ENCODE data around the gene EFCAB12. TPM values are rescaled to one million over a fixed set of nuclear protein-coding genes. Genes with fewer than 3 reads are reported as not detected.
A peak's percentile ranks its signal among the peaks of the same experiment; 100 is the strongest.
"Not testable (repeated sequence)": the region's sequence is repeated elsewhere in the genome, so short reads cannot be mapped to it uniquely, and the experiment has no call there.

Gene EFCAB12
- polyA plus RNA-seq, 6 donors from 2014 or later: 0.12 to 0.36 TPM; not detected in 4

DNA sequence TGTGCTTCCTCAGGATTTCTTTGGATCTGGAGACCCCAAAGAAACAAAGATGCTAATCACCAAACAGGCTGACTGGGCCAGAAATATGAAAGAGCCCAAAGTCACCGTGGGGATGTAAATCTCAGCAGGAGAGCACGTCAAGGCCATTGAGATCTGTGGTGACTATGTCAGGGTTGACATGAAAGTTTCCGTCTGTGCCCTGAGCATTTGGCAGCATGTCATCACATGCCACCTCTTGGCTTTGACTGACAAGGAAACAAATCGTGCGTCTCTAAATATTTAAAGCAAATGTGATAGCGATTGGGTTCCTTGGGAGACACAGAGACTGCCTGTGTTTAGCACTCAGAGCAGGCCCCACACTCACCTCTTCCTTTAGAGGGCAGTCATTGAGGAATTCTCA is 35.2 kb downstream of the EFCAB12 start:
- peak overlapping the region in 1 of 6 donors; percentile 75 for H3K27ac Mint-ChIP-seq

DNA sequence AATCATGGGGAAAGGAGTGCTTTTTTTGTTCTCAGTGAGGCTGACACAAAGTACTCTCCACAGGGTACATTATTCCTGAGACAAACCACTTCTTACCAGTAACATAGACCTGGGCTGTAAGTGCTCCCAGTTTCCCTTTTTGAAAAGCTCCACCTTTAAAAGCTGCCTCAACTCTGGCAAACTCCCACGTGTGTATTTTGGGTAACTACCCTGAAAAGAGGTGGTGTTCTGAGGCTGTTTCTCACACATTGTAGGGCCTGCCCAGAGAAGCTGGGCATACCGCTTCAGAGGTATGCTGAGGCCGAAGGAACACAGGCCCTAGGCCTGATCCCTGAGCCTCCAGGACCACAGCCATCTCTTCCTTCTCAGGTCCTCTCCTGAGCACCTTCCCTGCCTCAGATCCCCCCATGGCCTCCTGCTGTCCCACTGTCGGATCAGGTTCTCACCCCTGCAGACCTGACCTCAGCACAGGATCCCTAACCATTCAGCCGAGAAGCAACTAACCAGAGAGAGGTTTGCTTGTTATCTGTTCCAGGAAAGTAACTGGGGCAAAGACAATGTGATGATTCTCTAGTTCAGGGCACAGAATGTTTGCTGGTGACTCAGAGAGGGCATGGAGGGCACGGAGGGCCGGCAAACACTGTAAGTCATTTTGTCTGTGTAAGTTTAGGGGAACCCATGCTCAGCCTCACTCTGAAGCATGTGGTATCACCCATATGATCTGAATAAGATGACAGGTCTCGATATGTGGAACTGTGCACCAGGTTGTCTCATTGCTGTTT is 36.1 kb downstream of the EFCAB12 start:
- Mint-ChIP-seq H3K4me1 (peaks cover 20 to 25% (median 25%) of the 10 kb centered on the region in 3 donors), H3K36me3 (peaks cover 10 to 20% of the 10 kb centered on the region in 2 donors)
- H3K4me3 Mint-ChIP-seq; H3K27me3 Mint-ChIP-seq; ATAC-seq (ENCODE audit: low read depth in 2 of 2); H3K27ac Mint-ChIP-seq; H3K9me3 Mint-ChIP-seq; DNase-seq: not testable (repeated sequence)

More for the DNA sequence above, 35.2 kb downstream of the EFCAB12 start:
- H3K36me3 Mint-ChIP-seq: peaks cover under 1 to 16% of the 10 kb centered on the region in 2 donors
- no peak overlapping the region for H3K4me3 Mint-ChIP-seq
- H3K9me3 Mint-ChIP-seq: no peaks in the 10 kb centered on the region
- ATAC-seq (ENCODE audit: low read depth in 2 of 2) (no peak), DNase-seq (no peak)
- H3K4me1 Mint-ChIP-seq: peaks cover 28 to 35% (median 35%) of the 10 kb centered on the region in 3 donors
- no peaks in the 10 kb centered on the region for H3K27me3 Mint-ChIP-seq

DNA sequence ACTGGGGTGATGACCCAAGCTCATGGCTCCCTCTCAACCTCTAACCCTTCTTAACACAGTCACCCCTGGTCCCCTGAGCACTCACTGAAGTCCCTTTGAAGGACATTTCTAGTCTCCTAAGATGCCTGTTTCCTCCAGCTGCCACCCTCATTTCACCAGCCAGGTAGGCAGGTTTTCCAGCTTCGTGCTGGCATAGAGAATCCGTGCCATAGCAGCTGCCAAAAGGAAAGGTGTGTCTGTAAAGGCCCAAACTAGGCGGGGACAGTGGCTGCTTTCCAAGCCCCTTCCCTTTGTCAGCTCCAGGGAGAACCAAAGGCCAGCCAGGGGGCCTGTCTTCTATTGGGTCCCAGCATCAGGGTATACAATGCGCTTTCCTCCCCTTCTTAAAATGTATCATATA is 36.9 kb downstream of the EFCAB12 start:
- not testable (repeated sequence) for DNase-seq; ATAC-seq (ENCODE audit: low read depth in 2 of 2); H3K9me3 Mint-ChIP-seq; H3K4me3 Mint-ChIP-seq; H3K27me3 Mint-ChIP-seq
- H3K4me1 Mint-ChIP-seq: peaks cover 18 to 20% (median 18%) of the 10 kb centered on the region in 3 donors
- H3K36me3 Mint-ChIP-seq: peaks cover 17 to 20% of the 10 kb centered on the region in 2 donors
- peak overlapping the region in 1 of 6 donors; percentile 68 for H3K27ac Mint-ChIP-seq

DNA sequence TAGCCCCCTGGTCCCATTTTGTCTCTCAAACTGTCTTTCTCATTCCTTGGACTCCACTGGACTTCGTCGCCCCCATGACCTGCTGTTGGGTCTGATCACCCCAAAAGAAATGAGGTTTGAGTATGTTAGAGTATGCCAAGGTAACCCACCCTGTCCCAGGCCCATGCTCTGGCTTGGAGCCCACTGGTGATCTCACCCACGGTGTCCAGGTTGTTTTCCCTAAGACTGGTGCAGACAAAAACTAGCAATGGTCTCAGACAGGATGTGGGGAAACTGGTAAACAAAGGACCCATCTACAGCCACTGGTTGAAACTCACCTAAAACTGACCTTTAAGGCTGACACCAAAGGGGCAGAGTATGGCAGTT is 38.9 kb downstream of the EFCAB12 start:
- Mint-ChIP-seq H3K4me1 (peaks cover 4 to 7% (median 7%) of the 10 kb centered on the region in 3 donors), H3K9me3 (peaks cover 0 to 2% (median 0%) of the 10 kb centered on the region in 7 donors), H3K36me3 (peaks cover 18 to 20% of the 10 kb centered on the region in 2 donors), H3K27ac (peak overlapping the region in 1 of 6 donors; percentile 34), H3K4me3 (no peak overlapping the region), H3K27me3 (no peaks in the 10 kb centered on the region)
- no peak for ATAC-seq (ENCODE audit: low read depth in 2 of 2)
- DNase-seq: no peak

DNA sequence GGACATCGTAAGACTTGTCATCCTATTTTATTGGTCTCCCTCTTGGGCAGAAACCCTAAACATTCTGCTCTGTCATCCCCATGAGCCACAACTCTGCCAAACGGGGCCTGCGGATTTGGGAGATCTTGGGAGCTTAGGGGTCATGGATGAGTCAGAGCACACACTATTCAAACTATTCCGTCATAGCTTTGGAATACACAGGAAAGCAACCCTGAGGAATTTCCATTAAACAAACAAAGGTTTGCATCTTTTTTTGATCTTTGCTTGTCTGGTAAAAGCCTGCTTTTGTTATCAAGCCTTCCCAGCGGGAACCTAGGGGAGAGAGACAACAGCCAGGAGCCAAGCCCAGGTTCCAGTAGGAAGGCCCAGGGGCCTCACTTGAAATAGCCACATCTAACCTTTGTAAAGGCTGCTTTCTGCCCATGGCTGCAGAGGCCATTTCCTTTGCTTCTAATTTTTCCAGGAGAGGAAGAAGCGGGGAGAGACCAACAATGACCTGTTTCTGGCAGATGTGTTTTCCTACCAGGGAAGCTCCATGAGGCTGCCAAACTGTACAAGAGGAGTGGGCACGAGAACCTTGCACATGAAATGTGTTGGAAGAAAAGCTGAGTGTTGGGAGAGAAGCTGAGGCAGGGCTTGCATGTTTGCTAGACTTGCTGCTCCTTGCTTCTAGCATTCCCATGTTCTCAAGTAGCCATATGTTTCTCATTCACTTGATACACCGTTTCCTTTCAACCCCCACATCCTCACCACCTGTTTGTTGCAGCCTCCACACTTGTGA is 39.5 kb downstream of the EFCAB12 start:
- H3K36me3 Mint-ChIP-seq: peaks cover 18 to 20% of the 10 kb centered on the region in 2 donors
- H3K4me3 Mint-ChIP-seq; H3K9me3 Mint-ChIP-seq; DNase-seq; ATAC-seq (ENCODE audit: low read depth in 2 of 2); H3K27me3 Mint-ChIP-seq; H3K4me1 Mint-ChIP-seq: not testable (repeated sequence)
- H3K27ac Mint-ChIP-seq: peak overlapping the region in 2 of 6 donors; percentile 34 to 38

DNA sequence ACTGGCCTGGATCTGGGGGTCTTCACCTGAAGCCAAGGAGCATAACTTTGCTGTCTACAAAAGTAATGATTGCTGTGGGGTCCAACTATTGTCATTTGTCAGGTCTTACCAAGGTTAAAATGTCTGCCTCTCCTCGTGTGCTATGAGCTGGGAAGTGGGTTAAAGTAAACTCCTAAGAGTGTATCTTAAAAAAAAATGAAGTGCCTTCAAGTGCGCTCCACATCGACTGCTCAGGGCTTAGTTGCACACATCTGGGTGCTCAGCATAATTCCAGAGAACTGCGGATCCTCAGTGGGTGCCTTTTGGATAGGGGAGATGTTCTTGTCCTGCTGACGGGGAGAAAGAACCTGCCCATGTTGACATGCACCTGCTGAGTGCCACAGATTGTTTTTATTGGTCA is 40.9 kb downstream of the EFCAB12 start:
- no peak for ATAC-seq (ENCODE audit: low read depth in 2 of 2)
- Mint-ChIP-seq H3K4me1 (peaks cover 2 to 8% (median 3%) of the 10 kb centered on the region in 3 donors), H3K27me3 (no peaks in the 10 kb centered on the region), H3K9me3 (peaks cover 0 to 2% (median 0%) of the 10 kb centered on the region in 7 donors), H3K36me3 (peaks cover 18 to 20% of the 10 kb centered on the region in 2 donors), H3K27ac (peak overlapping the region in 1 of 6 donors; percentile 52), H3K4me3 (no peak overlapping the region)
- no peak for DNase-seq

DNA sequence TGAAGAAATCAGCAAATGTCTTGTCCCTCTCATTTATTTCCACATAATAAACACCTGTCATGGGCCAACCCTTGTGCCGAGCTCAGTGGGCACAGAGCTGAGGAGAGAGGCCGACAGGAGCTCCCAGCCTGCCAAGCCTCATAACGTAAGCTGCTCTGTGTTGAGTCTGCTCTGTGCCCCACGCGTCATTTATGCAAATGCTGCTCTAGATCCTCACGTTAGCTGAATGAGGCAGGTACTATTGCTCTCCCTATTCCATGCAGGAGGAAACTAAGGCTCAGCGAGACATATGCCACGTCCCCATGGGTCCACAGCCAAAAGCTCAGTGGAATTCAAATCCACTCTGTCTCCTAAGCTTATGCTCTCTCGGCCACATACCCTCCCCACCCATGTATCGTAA is 41.5 kb downstream of the EFCAB12 start:
- peaks cover 18 to 20% of the 10 kb centered on the region in 2 donors for H3K36me3 Mint-ChIP-seq
- H3K27ac Mint-ChIP-seq: no peak overlapping the region

DNA sequence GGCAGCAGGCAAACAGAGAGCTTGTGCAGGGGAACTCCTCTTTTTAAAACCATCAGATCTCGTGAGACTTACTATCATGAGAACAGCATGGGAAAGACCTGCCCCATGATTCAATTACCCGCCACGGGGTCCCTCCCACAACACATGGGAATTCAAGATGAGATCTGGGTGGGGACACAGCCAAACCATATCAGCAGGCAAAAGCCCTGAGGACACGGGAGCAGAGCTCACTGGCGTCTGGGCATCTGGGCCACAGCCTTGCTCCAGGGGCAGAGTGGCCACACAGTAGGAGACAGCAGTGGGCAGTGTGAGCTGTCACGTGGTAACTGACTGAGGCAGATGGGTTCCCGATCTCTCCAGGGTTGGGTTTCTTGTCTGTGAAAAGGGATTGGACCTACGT is 42.9 kb downstream of the EFCAB12 start:
- not testable (repeated sequence) for H3K27me3 Mint-ChIP-seq; DNase-seq; H3K9me3 Mint-ChIP-seq; ATAC-seq (ENCODE audit: low read depth in 2 of 2); H3K4me1 Mint-ChIP-seq; H3K4me3 Mint-ChIP-seq
- Mint-ChIP-seq H3K27ac (peak overlapping the region in 3 of 6 donors; percentile 30 to 79 (median 38)), H3K36me3 (peaks cover 9 to 18% of the 10 kb centered on the region in 2 donors)

More for the DNA sequence above, 41.5 kb downstream of the EFCAB12 start:
- Mint-ChIP-seq H3K27me3 (no peaks in the 10 kb centered on the region), H3K4me1 (peaks cover 0 to 8% (median 3%) of the 10 kb centered on the region in 3 donors), H3K9me3 (peaks cover 0 to 2% (median 0%) of the 10 kb centered on the region in 7 donors), H3K4me3 (no peak overlapping the region)
- DNase-seq (no peak), ATAC-seq (ENCODE audit: low read depth in 2 of 2) (no peak)

DNA sequence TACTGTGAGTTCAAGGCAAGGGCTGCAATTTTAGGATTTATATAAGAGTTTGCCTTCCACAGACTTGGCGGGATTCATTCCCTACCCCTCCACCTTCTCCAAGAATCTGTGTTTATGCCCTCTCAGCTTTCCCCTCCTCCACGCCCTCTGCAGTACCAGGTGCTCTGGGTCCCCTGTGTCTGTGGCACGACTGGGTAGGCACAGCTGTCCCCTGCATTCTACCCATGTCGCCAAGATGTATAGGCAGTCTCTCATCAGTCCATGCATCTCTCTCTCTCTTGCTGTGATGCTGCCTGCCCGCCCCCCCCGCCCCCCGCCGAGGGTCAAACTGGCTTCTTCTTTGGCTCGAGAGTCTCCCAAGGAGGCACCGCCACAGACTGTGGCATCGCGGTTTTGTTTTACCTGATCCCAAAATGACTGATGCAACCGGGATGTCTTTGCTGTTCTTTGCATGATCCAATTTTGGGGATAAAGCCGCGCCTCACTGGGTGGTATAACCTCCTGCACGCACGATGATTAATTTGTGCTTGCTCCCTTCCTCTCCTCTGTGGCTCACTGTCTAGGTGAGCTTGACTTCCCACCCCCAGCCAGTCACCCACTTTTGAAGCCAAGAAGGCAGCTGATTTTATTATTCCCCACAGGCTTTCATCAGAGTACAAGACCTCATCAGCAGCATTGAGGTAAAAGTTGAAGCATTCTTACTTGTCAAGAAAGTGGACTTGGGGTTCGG is 43.7 kb downstream of the EFCAB12 start:
- ATAC-seq (ENCODE audit: low read depth in 2 of 2): no peak
- no peaks in the 10 kb centered on the region for H3K27me3 Mint-ChIP-seq
- no peak for DNase-seq
- peaks cover 0 to 2% (median 0%) of the 10 kb centered on the region in 7 donors for H3K9me3 Mint-ChIP-seq
- H3K4me1 Mint-ChIP-seq: peaks cover 0 to 8% (median 3%) of the 10 kb centered on the region in 3 donors
- H3K4me3 Mint-ChIP-seq: no peak overlapping the region
- H3K36me3 Mint-ChIP-seq: peaks cover 8 to 18% of the 10 kb centered on the region in 2 donors
- peak overlapping the region in 4 of 6 donors; percentile 38 to 79 (median 56) for H3K27ac Mint-ChIP-seq

DNA sequence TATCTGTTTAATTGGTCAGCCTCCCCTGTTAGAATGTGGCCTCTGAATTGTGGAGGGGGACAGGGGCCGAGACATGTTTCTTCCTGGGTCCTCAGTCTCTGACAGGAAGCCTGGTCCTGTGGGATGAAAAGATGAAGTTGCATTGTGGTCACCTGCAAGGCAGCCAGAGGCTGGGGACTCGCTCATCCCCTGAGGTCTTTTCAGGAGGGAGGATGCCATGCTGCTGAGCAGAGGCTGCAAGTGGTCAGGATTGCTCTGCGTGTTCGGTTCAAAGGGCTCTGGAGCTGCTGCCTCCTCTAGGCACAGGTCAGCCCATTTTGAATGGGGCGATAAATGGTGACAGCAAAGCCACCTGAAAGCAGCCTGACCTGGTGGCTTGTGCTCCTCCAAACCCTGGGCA is 44.3 kb downstream of the EFCAB12 start:
- not testable (repeated sequence) for H3K4me1 Mint-ChIP-seq; H3K4me3 Mint-ChIP-seq; DNase-seq; ATAC-seq (ENCODE audit: low read depth in 2 of 2); H3K27me3 Mint-ChIP-seq; H3K9me3 Mint-ChIP-seq
- H3K27ac Mint-ChIP-seq: peak overlapping the region in 2 of 6 donors; percentile 59 to 79
- peaks cover 8 to 18% of the 10 kb centered on the region in 2 donors for H3K36me3 Mint-ChIP-seq

DNA sequence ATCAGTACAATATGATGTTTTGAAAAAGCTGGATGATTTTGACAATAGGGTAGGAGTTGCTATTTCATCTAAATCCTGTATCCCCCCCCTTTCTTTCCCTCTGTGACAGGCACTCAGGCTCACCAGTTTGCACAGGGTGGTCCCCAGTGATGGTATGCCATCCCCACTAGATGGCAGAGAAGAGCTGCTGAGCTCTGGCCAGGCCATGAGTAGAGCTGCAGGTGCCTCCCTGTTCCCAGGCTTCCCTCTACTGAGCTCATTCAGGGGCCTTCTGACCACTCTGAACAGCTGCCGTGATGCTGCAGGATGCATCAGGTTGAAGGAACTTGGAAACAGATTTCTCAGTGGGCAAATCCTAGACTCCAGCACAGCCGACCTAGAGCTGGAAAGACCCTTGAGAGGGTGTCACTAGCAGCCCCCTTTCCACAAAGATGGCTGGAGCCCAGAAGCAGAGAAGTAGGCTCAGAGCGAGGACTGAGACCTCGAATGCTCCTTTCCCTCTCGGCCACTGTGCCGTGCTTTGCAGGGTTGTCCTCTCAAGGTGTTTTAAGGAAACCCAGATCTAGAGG is 45.1 kb downstream of the EFCAB12 start:
- H3K27ac Mint-ChIP-seq: peak overlapping the region in 2 of 6 donors; percentile 28 to 60
- H3K4me1 Mint-ChIP-seq: peaks cover 0 to 8% (median 3%) of the 10 kb centered on the region in 3 donors
- H3K9me3 Mint-ChIP-seq: peaks cover 0 to 2% (median 0%) of the 10 kb centered on the region in 7 donors
- DNase-seq (peak; percentile 30), ATAC-seq (ENCODE audit: low read depth in 2 of 2) (peak; percentile 88 to 98)
- peaks cover 5 to 18% of the 10 kb centered on the region in 2 donors for H3K36me3 Mint-ChIP-seq
- H3K4me3 Mint-ChIP-seq: no peak overlapping the region
- no peaks in the 10 kb centered on the region for H3K27me3 Mint-ChIP-seq

DNA sequence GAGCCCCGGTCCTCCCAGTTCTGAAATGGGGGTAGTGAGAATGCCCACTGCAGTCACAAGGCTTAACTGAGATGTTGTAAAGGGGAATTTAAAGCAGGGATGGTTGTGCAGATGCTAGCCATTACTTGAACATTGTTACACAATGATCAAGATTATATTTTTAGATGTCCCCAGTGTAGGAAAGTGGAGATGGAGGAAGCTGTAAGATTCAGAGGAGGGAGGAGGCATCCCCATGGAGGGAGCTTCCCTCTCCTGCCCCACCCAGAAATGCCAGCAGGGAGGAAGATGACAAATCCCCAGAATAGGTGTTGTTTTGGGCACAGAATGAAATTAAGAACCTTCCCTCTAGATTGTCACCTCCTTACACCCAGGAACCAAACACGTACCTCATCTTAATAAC is 46.1 kb downstream of the EFCAB12 start:
- peaks cover 0 to 8% (median 3%) of the 10 kb centered on the region in 3 donors for H3K4me1 Mint-ChIP-seq
- no peak overlapping the region for H3K27ac Mint-ChIP-seq

More for the DNA sequence above, 46.1 kb downstream of the EFCAB12 start:
- no peak overlapping the region for H3K4me3 Mint-ChIP-seq
- peaks cover 0 to 2% (median 0%) of the 10 kb centered on the region in 7 donors for H3K9me3 Mint-ChIP-seq
- peaks cover 0 to 8% of the 10 kb centered on the region in 2 donors for H3K36me3 Mint-ChIP-seq
- DNase-seq (no peak), ATAC-seq (ENCODE audit: low read depth in 2 of 2) (no peak)
- no peaks in the 10 kb centered on the region for H3K27me3 Mint-ChIP-seq

Data from naive B cell (primary cell).